Measurements from ENCODE around the gene ZCRB1. TPM values are rescaled to one million over a fixed set of nuclear protein-coding genes. Genes with fewer than 3 reads are reported as not detected.

The ZCRB1 gene
- total and polyA plus RNA-seq, 4 donors, result 36.2 to 130 (median 51.9) TPM

Small RNAs within 50 kb of the gene (microRNA-seq; reads per million reads assigned to microRNA genes)
- 0 reads per million in 2 donors for gene MIR7851

Other genes starting within 250 kb of the ZCRB1 start
- gene GXYLT1, start 181.2 kb downstream of the ZCRB1 start, total RNA-seq, result 10 to 100 TPM; 11.1 to 13.5 TPM
- gene GXYLT1, start 181.2 kb downstream of the ZCRB1 start, polyA plus RNA-seq, result 1 to 10 TPM; 1.9 to 3.0 TPM
- gene YAF2, start 87.8 kb downstream of the ZCRB1 start, total RNA-seq, result 10 to 100 TPM; 49.8 to 53.2 TPM
- 10 to 100 TPM; 15.9 to 16.2 TPM for gene YAF2, start 87.8 kb downstream of the ZCRB1 start, polyA plus RNA-seq
- gene PPHLN1, start 73 bp upstream of the ZCRB1 start, total RNA-seq, result 10 to 100 TPM; 50.0 to 52.8 TPM
- gene PPHLN1, start 73 bp upstream of the ZCRB1 start, polyA plus RNA-seq, result 10 to 100 TPM; 27.8 to 27.9 TPM